Stimulated activated CD4-positive, alpha-beta T cell treated with anti-CD3 and anti-CD28 coated beads, Interleukin-12 subunit alpha, Interleukin-12 subunit beta, amount 100 ng/mL, for 24 hours (primary cell): ENCODE data around the gene PBLD.

Source experiments
- DNase-seq, 2 experiments: peaks; one replicate each; pipeline ENCODE4 v3.0.0-alpha.2; 2020; ENCODE audit warnings: low read depth in 2 of 2

The PBLD gene

GRCh38 chr10:68235111-68235510, 97.6 kb downstream of the PBLD start:
- no peak for DNase-seq

GRCh38 chr10:68233046-68233445, 99.7 kb downstream of the PBLD start:
- DNase-seq: no peak
